ENCODE measurements around the gene RNF215. TPM values are rescaled to one million over a fixed set of nuclear protein-coding genes. Genes with fewer than 3 reads are reported as not detected.

RNF215 gene
- total and polyA plus RNA-seq, 2 of the 13 experiments (the other 11 are each of a cell fraction or from before 2014, with no cell fraction given), result 5.3 to 6.1 TPM

DNA sequence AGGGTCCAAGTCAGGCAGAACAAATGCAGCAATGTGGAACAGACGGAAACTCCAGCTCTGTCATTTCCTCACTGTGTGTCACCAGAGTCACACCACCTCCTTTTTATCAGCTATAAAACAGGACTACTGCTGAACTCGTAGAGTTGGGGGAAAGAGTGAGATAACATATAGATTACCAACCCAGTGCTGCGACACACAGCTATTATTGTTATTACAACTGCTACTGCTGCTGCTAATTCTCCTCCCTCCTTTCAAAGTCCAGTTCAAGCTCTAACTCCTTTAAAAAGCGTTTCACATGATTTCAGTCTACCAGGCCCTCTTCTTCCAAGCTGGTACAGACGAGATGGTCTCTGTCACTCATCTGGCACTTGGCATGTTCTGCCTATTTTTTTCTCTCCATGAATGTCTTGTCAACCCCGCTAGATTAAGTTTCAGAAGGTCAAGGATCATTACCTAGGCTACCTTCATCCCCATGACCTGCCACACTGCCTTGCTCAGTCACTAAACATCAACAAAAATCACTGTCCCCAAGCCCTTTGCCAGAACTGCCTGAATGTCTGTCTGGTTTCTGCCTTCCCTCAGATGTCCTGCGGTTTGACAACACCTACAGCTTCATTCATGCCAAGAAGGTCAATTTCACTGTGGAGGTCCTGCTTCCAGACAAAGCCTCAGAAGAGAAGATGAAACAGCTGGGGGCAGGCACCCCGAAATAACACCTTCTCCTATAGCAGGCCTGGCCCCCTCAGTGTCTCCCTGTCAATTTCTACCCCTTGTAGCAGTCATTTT lies 34.7 kb upstream of the RNF215 start (continued):
- TF ChIP-seq E2F1 (CRISPR knock-in tag; IDR thresholded peaks at IDR 0.05) (no peak), ZNF207 (IDR thresholded peaks at IDR 0.05; ENCODE audit: borderline replicate concordance) (no peak), ZNF883 (CRISPR knock-in tag; IDR thresholded peaks at IDR 0.05; ENCODE audit: not compliant biosample characterization) (no peak), ZC3H4 (CRISPR knock-in tag; IDR thresholded peaks at IDR 0.05; ENCODE audit: borderline replicate concordance) (no peak), ZNF619 (CRISPR knock-in tag; IDR thresholded peaks at IDR 0.05) (no peak), ZNF598 (CRISPR knock-in tag; IDR thresholded peaks at IDR 0.05; ENCODE audit: borderline replicate concordance) (no peak; the same call in 1 of the 2 replicates), MEIS2 (CRISPR knock-in tag; IDR thresholded peaks at IDR 0.05) (no peak), MLLT10 (CRISPR knock-in tag; IDR thresholded peaks at IDR 0.05) (no peak), REXO4 (CRISPR knock-in tag; IDR thresholded peaks at IDR 0.05; ENCODE audit: borderline replicate concordance) (no peak), BORCS8-MEF2B (CRISPR knock-in tag; IDR thresholded peaks at IDR 0.05) (no peak), FOXK1 (CRISPR knock-in tag; IDR thresholded peaks at IDR 0.05; ENCODE audit: borderline replicate concordance, low read depth) (no peak), NCOA1 (CRISPR knock-in tag; IDR thresholded peaks at IDR 0.05) (0 out of 2 replicates have a peak, but pooled peaks have one; percentile 68), TAF15 (IDR thresholded peaks at IDR 0.05; ENCODE audit: low read depth, low read length, poor library complexity, severe bottlenecking) (no peak), ZNF33B (CRISPR knock-in tag; IDR thresholded peaks at IDR 0.05) (no peak), AKNA (CRISPR knock-in tag; IDR thresholded peaks at IDR 0.05; ENCODE audit: borderline replicate concordance) (no peak), KAT2B (IDR thresholded peaks at IDR 0.05; ENCODE audit: borderline replicate concordance, low read depth, low read length) (no peak)
- TF ChIP-seq, protein P1, sequence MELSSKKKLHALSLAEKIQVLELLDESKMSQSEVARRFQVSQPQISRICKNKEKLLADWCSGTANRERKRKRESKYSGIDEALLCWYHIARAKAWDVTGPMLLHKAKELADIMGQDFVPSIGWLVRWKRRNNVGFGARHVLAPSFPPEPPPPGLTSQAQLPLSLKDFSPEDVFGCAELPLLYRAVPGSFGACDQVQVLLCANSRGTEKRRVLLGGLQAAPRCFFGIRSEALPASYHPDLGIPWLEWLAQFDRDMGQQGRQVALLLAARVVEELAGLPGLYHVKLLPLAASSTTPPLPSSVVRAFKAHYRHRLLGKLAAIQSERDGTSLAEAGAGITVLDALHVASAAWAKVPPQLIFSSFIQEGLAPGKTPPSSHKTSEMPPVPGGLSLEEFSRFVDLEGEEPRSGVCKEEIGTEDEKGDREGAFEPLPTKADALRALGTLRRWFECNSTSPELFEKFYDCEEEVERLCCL (CRISPR knock-in tag; IDR thresholded peaks at IDR 0.05; ENCODE audit: borderline replicate concordance), result no peak
- TF ChIP-seq, protein P2, sequence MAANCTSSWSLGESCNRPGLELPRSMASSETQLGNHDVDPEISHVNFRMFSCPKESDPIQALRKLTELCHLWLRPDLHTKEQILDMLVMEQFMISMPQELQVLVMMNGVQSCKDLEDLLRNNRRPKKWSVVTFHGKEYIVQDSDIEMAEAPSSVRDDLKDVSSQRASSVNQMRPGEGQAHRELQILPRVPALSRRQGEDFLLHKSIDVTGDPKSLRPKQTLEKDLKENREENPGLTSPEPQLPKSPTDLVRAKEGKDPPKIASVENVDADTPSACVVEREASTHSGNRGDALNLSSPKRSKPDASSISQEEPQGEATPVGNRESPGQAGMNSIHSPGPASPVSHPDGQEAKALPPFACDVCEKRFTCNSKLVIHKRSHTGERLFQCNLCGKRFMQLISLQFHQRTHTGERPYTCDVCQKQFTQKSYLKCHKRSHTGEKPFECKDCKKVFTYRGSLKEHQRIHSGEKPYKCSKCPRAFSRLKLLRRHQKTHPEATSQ (CRISPR knock-in tag; IDR thresholded peaks at IDR 0.05; ENCODE audit: borderline replicate concordance), result no peak
- TF ChIP-seq, protein P3, sequence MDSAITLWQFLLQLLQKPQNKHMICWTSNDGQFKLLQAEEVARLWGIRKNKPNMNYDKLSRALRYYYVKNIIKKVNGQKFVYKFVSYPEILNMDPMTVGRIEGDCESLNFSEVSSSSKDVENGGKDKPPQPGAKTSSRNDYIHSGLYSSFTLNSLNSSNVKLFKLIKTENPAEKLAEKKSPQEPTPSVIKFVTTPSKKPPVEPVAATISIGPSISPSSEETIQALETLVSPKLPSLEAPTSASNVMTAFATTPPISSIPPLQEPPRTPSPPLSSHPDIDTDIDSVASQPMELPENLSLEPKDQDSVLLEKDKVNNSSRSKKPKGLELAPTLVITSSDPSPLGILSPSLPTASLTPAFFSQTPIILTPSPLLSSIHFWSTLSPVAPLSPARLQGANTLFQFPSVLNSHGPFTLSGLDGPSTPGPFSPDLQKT (CRISPR knock-in tag; IDR thresholded peaks at IDR 0.05; ENCODE audit: borderline replicate concordance), result no peak
